HEK293T (cell line): ENCODE measurements around the gene CHST7.

Source experiments
- CTCF ChIA-PET: fragments of 350-600 bp; formaldehyde crosslinking; extraction: SDS; loops from one replicate; lab custom pipeline; 2021; ENCODE audit warnings: antibody characterized with exemption, inconsistent platforms; lab: Yijun Ruan, JAX
- POLR2A ChIA-PET: fragments of 350-600 bp; formaldehyde crosslinking; extraction: SDS; loops from one replicate; lab custom pipeline; 2020; ENCODE audit warnings: antibody characterized with exemption, inconsistent platforms; lab: Yijun Ruan, JAX
- DNase-seq: peaks from one replicate; pipeline ENCODE4 v3.0.0; 2012; ENCODE audit warnings: mixed read lengths; ENCODE audit errors: extremely low spot score
- ARNT ChIP-seq: fragments of 450-650 bp; IDR thresholded peaks from 2 replicates; pipeline ENCODE4 v1.6.1; 2017; ENCODE audit warnings: mild to moderate bottlenecking
- BHLHE40 ChIP-seq: fragments of 450-650 bp; IDR thresholded peaks from 2 replicates; pipeline ENCODE4 v1.6.1; 2016; ENCODE audit warnings: mild to moderate bottlenecking, moderate library complexity, borderline replicate concordance
- CTBP1 ChIP-seq: fragments of 450-650 bp; IDR thresholded peaks from 2 replicates; pipeline ENCODE4 v1.6.1; 2016; ENCODE audit warnings: borderline replicate concordance
- ELF4 ChIP-seq: fragments of 450-650 bp; IDR thresholded peaks from 2 replicates; pipeline ENCODE4 v1.6.1; 2017; ENCODE audit warnings: antibody characterized with exemption
- FOXA1 ChIP-seq: fragments of 450-650 bp; IDR thresholded peaks from 2 replicates; pipeline ENCODE4 v1.6.1; 2016; ENCODE audit warnings: mild to moderate bottlenecking
- FOXK2 ChIP-seq: fragments of 450-650 bp; IDR thresholded peaks from 2 replicates; pipeline ENCODE4 v1.6.1; 2016; ENCODE audit warnings: mild to moderate bottlenecking
- FOXM1 ChIP-seq: fragments of 450-650 bp; IDR thresholded peaks from 2 replicates; pipeline ENCODE4 v1.6.1; 2017; ENCODE audit warnings: mild to moderate bottlenecking, borderline replicate concordance
- HDGF ChIP-seq: fragments of 450-650 bp; IDR thresholded peaks from 2 replicates; pipeline ENCODE4 v1.6.1; 2017; ENCODE audit warnings: antibody characterized with exemption, borderline replicate concordance
- L3MBTL2 ChIP-seq: fragments of 450-650 bp; conservative IDR thresholded peaks from 2 replicates; pipeline ENCODE4 v1.6.1; 2016; ENCODE audit warnings: mild to moderate bottlenecking
- LEF1 ChIP-seq: fragments of 450-650 bp; IDR thresholded peaks from 2 replicates; pipeline ENCODE4 v1.6.1; 2017; ENCODE audit warnings: mild to moderate bottlenecking, borderline replicate concordance
- NFRKB ChIP-seq: fragments of 450-650 bp; IDR thresholded peaks from 2 replicates; pipeline ENCODE4 v1.6.1; 2016; ENCODE audit warnings: mild to moderate bottlenecking, moderate library complexity
- SP1 ChIP-seq: fragments of 450-650 bp; IDR thresholded peaks from 2 replicates; pipeline ENCODE4 v1.6.1; 2017
- SUZ12 ChIP-seq: fragments of 450-650 bp; IDR thresholded peaks from 2 replicates; pipeline ENCODE4 v1.6.1; 2016; ENCODE audit warnings: mild to moderate bottlenecking
- TARDBP ChIP-seq: fragments of 450-650 bp; IDR thresholded peaks from 2 replicates; pipeline ENCODE4 v1.6.1; 2016
- ZNF384 ChIP-seq: fragments of 450-650 bp; IDR thresholded peaks from 2 replicates; pipeline ENCODE4 v1.6.1; 2016
- TF ChIP-seq, protein P1 (sequence below): fragments of 450-650 bp; IDR thresholded peaks from 2 replicates; pipeline ENCODE4 v1.6.1; 2016

The CHST7 gene

DNA sequence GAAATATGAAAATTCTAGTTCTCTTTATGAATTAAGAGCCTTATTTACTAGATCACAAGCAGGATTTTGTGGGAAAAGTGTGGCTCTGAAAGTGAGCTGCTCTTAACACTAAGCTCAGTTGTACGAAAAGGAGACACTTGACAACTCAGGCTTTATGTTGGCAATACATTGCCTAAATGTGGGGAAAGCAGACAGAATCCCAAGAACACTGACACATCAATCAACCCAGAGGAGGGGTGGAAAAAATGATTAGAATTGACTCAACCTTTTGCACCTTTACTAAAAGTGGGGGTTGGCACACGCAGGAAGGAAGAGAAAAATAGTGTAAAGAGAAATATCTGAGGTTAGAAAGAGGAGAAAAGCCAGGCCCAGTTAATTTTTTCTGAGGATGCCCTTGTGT lies 61.6 kb downstream of the CHST7 start:
- CTCF ChIA-PET, result no interaction called here
- TF ChIP-seq L3MBTL2 (no peak), FOXK2 (no peak), TARDBP (no peak), LEF1 (no peak), SUZ12 (no peak), ZNF384 (no peak), ARNT (no peak), FOXA1 (no peak), NFRKB (no peak), SP1 (no peak), CTBP1 (no peak)
- DNase-seq, result no peak
- POLR2A ChIA-PET, result no interaction called here

DNA sequence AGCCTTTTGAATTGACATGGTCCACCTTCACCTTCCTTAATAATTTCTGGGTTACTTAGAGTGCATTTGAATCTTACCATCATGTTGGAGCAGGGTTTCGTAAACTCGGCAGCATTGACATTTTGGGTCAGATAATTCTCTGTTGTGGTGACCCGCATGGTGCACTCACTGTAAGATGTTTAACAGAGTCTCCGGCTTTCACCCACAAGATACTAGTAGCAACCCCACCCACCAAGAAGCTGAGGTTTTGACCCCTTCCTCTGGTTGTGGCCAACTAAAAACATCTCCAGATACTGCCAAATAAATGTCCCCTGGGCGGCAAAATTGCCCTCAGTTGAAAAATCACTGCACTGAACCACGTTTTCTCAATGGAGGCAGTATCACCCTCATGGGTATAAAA lies 62.7 kb downstream of the CHST7 start:
- no peak for DNase-seq
- ChIA-PET CTCF (no interaction called here), POLR2A (no interaction called here)
- TF ChIP-seq SUZ12 (no peak), ARNT (no peak), FOXA1 (no peak), FOXK2 (no peak), CTBP1 (no peak), ELF4 (no peak), TARDBP (no peak), BHLHE40 (no peak), L3MBTL2 (no peak), SP1 (no peak), HDGF (no peak), FOXM1 (no peak), ZNF384 (no peak), LEF1 (no peak)
- TF ChIP-seq, protein P1, sequence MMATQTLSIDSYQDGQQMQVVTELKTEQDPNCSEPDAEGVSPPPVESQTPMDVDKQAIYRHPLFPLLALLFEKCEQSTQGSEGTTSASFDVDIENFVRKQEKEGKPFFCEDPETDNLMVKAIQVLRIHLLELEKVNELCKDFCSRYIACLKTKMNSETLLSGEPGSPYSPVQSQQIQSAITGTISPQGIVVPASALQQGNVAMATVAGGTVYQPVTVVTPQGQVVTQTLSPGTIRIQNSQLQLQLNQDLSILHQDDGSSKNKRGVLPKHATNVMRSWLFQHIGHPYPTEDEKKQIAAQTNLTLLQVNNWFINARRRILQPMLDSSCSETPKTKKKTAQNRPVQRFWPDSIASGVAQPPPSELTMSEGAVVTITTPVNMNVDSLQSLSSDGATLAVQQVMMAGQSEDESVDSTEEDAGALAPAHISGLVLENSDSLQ, result no peak

DNA sequence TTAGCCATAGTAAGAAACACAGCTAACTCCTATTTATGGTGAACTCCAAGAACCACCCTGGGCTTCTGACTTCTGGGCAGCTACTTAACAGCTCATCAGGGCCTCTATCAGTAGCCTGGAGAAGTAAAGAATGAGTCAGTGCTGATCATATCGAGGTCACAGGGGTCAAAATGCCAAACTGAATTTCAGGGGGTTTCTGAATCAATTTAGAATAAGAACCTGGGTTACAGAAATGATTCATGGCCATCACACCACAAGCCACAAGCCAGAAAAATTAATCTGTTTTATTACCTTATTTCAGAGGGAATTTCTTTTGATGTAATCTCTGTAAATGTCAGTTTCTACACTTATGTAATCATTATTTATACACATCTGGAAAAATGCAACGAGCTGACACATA lies 64.4 kb downstream of the CHST7 start:
- ChIA-PET POLR2A (no interaction called here), CTCF (no interaction called here)
- no peak for TF ChIP-seq FOXK2
- TF ChIP-seq TARDBP, result no peak
- no peak for TF ChIP-seq BHLHE40
- TF ChIP-seq ZNF384, result no peak
- no peak for TF ChIP-seq HDGF
- no peak for TF ChIP-seq CTBP1
- no peak for TF ChIP-seq FOXM1
- TF ChIP-seq ARNT, result no peak
- no peak for DNase-seq

DNA sequence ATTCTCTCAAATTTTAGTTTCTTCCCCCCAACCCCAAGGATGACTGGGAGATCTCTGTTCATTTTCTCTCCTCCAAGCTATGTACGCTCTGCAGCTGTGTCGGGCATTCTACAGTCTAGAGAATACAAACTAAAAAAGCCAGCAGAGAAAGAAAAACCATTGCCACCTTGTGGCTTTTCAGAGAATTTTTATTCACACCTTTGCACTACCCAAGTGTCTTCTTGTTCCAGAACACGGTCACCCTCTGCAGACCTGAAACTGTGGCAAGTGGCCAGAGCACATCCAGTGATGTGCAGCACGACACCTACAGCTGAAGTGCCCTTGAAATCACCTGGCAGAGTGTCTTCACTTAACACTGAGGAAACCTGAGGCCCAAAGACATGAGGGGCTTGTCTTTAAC lies 68.6 kb downstream of the CHST7 start:
- ChIA-PET POLR2A (no interaction called here), CTCF (no interaction called here)
- DNase-seq, result peak; percentile 35
- TF ChIP-seq TARDBP (no peak), FOXM1 (no peak), CTBP1 (no peak), LEF1 (no peak), ELF4 (no peak), FOXA1 (no peak), SUZ12 (no peak), SP1 (no peak), FOXK2 (no peak), HDGF (no peak), ARNT (no peak), L3MBTL2 (no peak), BHLHE40 (no peak)
- TF ChIP-seq, protein P1, result no peak

DNA sequence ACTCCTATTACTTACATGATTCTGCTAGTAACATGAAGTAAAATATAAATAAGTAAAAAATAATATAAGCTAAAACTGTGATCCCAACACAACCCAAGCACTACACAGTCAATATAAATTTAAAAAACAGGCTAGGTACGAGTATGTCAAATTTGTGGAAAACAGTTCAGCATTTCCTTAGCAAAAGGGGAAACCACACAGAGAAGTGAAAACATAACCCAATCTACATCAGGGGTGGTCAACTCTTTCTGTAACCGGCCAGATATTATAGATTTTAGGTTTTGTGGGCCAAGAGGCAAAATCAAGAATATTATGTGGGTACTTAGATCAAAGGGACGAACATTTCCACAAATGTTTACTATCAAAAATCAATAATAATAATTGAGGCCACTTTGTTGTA lies 70.1 kb downstream of the CHST7 start:
- TF ChIP-seq TARDBP, result no peak
- TF ChIP-seq FOXK2, result no peak
- TF ChIP-seq L3MBTL2, result no peak
- TF ChIP-seq CTBP1, result no peak
- TF ChIP-seq SUZ12, result no peak
- no peak for TF ChIP-seq ELF4
- TF ChIP-seq LEF1, result no peak
- TF ChIP-seq BHLHE40, result no peak
- TF ChIP-seq ARNT, result no peak
- TF ChIP-seq HDGF, result no peak
- no peak for TF ChIP-seq FOXA1
- TF ChIP-seq SP1, result no peak
- TF ChIP-seq, protein P1, result no peak
- no peak for TF ChIP-seq FOXM1
- TF ChIP-seq NFRKB, result no peak
- TF ChIP-seq ZNF384, result no peak
- no peak for DNase-seq
- ChIA-PET CTCF (no interaction called here), POLR2A (no interaction called here)

DNA sequence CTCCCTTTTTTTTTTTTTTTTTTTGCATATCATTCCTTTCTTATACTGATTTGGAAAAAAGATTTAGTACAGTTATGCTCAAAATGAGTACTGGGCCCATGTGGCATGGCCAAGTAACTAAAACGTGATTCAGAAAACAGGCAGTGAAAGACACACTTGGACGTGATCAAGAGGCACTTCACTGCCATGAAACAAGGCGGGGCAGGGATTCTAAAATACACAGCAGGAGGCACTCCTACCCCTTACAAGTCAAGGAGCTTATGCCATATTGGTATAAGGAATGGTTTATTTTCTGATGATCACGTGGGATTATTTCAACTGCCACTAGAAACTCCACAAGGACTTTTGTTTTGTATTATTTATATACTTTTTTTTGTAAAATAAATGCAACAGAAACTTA lies 72.0 kb downstream of the CHST7 start:
- CTCF ChIA-PET, result no interaction called here
- POLR2A ChIA-PET, result no interaction called here
- TF ChIP-seq ELF4 (no peak), SP1 (no peak), NFRKB (no peak), CTBP1 (no peak), HDGF (no peak), ARNT (no peak)
- TF ChIP-seq, protein P1, result no peak
- no peak for DNase-seq
